Pulmonary artery endothelial cell (primary cell): ENCODE results near the gene AP2S1. TPM values are rescaled to one million over a fixed set of nuclear protein-coding genes. Genes with fewer than 3 reads are reported as not detected.
"Not testable (repeated sequence)": the region's sequence is repeated elsewhere in the genome, so short reads cannot be mapped to it uniquely, and the experiment has no call there.

Source experiments
- DNase-seq: peaks from one replicate; pipeline ENCODE4 v3.0.0-alpha.2; 2011; ENCODE audit warnings: low read depth, low spot score
- total RNA-seq: library from RNA; depleted of rRNA; stranded (reverse); fragments of >200 nt; gene quantifications from 2 replicates; pipeline ENCODE4 v1.2.3, GENCODE V29; 2014

Gene AP2S1
- total RNA-seq, 1 donor from 2014 or later = 203 TPM

DNA sequence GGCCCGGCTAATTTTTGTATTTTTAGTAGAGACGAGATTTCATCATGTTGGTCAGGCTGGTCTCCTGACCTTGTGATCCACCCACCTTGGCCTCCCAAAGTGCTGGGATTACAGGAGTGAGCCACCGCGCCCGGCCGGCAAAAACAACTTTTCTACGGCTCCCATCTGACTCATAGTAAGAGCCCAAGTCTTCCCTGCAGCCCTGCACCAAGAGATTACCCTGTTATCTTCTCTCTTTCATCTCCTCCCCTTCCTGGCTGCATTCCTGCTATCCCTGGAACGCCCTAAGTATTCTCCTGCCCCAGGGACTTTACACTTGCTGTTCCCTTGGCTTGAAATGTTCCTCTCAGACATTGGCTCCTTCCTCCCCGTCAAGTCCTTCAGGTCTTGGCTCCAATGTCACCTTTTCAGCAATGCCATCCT lies 6.6 kb downstream of the AP2S1 start:
- no peak for DNase-seq

DNA sequence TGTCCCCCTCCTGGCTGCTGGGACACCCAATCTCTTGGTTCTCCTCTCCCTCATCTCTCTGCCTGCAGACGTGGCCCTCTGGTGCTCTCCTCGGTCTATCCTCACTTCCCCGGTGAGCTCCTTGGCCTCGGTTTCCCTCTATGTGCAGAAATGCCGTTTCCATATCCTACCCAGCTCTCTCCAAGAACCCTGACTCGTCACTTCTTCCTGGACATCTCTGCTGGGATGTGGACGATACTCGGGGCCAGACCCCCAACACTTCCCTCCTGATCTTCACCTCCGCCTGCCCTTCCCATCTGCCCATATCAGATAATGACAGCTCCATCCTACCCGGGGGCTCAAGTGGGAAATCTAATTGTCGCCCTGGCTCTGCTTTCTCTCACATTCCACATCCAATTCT lies 7.9 kb downstream of the AP2S1 start:
- DNase-seq = no peak

- no peak for DNase-seq
Observed at GRCh38 chr19:46841458-46842083, 9.1 kb downstream of the AP2S1 start.

GRCh38 chr19:46840498-46840942 lies 10.1 kb downstream of the AP2S1 start:
- no peak for DNase-seq

- no peak for DNase-seq
Observed at GRCh38 chr19:46839752-46840497, 10.7 kb downstream of the AP2S1 start.

- DNase-seq = no peak
Observed at GRCh38 chr19:46838160-46838559, 12.5 kb downstream of the AP2S1 start.

GRCh38 chr19:46834984-46835383 lies 15.7 kb downstream of the AP2S1 start:
- DNase-seq = no peak

GRCh38 chr19:46834121-46834520 lies 16.5 kb downstream of the AP2S1 start:
- DNase-seq = no peak

- DNase-seq = no peak
Observed at GRCh38 chr19:46830864-46831263, 19.8 kb downstream of the AP2S1 start.

GRCh38 chr19:46828484-46828883 lies 22.2 kb downstream of the AP2S1 start:
- no peak for DNase-seq

GRCh38 chr19:46825731-46826055 lies 25.0 kb downstream of the AP2S1 start:
- DNase-seq = no peak

DNA sequence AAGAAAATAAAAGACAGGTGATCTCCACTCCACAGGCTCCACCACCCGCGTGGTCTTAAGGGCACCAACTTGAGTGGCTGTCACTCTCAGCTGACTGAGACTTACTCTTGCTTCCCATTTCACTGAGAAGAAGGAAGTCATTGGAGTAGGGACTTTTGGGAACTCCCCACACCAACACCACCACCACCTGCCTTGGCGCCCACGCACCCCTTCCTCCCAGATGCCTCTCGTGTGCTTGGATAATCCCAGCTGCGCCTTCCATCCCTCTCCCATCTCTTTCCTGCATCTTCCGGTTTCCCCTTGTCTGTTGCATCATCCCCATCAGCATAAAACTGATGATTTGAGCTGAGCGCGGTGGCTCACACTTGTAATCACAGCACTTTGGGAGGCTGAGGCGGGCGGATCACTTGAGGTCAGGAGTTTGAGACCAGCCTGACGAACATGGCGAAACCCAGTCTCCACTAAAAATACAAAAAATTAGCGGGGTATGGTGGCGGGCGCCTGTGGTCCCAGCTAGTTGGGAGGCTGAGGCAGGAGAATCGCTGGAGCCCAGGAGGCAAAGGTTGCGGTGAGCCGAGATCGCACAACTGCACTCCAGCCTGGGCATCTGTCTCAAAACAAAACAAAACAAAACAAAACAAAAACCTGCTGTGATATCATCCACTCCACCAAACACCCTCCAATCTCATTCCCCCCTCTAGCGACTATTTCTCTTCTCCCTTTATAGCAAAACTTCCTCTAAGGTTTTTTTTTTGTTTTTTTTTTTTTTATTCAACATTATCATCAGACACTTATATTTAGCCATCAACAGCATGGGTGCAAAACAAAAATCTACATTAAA lies 25.5 kb downstream of the AP2S1 start:
- DNase-seq = no peak

DNA sequence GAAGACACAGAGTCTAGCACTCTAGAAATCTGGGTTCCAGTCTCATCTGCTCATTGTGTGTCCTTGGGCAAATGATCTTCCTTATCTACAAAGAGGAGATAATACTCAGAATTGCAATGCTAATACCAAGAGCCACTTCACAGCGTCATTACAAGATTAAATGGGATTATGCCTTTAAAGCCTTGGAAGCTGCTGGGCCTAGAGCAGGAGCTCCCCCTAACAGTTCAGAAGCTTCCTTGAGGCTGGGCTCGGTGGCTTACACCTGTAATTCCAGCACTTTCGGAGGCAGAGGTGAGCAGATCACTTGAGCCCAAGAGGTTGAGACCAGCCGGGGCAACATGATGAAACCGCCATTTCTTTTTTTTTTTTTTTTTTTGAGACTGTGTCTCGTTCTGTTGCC lies 27.6 kb downstream of the AP2S1 start:
- no peak for DNase-seq

DNA sequence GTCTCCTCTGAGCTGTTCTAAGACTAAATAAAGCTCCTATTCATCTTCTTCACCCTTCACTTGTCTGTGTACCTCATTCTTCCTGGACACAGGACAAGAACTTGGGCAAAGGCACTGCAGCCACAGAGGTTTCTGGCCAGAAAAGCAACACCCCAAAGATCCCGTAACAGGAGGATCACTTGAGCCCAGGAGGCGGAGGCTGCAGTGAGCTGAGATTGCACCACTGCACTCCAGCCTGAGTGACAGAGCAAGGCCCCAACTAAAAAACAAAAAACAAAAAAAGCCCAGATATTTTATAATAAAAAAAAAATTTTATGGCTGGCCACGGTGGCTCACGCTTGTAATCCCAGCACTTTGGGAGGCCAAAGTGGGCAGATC lies 28.2 kb downstream of the AP2S1 start:
- DNase-seq = not testable (repeated sequence)

- no peak for DNase-seq
Observed at GRCh38 chr19:46821512-46822409, 28.9 kb downstream of the AP2S1 start.

DNA sequence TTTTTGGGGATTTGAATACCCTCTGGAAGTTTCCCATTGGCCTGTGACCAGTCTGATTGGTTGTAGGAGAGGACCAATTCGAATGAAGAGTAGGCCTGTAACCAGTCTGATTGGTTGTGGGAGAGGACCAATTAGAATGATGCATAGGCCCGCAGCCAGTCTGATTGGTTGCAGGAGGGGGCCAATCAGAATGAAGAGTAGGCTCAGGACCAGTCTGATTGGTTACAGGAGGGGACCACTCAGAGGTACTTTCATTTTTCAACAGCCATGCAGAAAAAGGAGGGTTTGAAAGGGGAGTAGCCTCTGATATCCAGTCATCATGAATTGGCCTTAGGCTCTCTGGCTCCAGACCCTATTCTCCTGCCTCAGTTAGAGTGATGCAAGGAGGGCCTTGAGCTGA lies 31.8 kb downstream of the AP2S1 start:
- no peak for DNase-seq

GRCh38 chr19:46815833-46816627 lies 34.6 kb downstream of the AP2S1 start:
- no peak for DNase-seq

DNA sequence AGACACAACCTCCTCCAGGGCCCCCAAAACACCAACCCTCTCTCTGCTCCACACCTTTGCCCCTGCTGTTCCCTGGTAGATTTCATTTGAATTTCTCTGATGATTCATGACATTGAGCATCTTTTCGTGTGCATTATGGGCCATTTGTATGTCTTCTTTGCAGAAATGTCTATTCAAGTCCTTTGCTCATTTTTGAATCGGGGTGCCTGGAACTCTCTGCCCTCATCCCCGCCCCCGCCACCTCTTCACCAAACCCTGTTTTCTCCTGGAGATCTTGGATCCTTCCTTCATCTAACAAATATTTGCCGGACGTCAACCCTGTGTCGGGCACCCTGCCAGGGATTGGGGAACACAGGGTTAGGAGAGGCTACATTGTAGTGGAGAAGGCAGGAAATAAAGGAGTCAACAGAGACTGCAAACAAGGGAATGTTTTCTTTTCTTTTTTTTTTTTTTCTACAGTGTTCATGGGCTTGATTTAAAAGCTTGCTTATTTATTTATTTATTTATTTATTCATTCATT lies 36.7 kb downstream of the AP2S1 start:
- peak; percentile 53 for DNase-seq

DNA sequence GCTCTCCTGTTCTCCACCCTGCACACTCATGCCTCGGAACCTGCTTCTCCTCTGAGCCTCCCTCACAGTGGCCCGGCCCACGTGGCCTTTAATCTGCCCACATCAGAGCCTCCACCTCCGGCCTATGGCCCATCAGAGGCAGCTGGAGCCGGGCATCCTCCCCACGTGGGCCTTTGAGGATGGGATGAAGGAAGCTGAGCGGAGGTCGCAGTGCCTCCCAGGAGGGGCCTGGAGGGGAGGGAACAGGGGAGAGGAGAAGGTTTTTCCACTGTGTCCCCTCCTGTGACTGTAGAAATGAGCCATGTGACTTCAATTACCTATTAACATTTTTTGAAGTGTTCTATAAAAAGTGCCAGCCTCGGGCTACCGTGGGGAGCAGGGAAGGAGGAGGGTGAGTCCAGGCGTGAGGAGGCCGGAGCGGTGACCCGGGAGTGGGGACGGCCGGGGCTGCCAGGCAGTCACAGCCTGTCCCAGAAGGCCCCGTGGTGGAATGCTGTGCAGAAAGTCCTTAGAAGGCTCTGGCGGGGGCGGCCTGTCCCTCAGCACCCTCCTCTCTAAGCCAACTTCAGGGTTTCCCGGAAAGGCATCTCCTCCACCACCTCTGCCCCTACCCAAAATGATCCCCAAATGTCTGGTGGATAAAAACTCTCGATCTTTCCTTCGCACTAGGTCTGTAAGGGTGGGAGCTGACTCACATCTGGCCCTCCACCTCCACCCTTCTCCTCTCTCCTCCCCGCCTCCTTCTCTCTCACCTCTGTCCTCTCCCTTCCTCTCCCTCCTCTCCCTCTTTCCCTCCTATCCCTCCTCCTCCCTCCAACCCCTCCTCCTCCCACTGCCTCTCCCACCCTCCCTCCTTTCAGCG lies 37.4 kb downstream of the AP2S1 start:
- no peak for DNase-seq
